NCI-H2227 (cell line): Measurements from ENCODE around the gene KCNMA1.

ENCODE experiments used
- DNase-seq: peaks from one replicate; lab custom pipeline; 2025; ENCODE audit not compliant: unreplicated experiment; lab: John Stamatoyannopoulos, UW

KCNMA1 gene

DNA sequence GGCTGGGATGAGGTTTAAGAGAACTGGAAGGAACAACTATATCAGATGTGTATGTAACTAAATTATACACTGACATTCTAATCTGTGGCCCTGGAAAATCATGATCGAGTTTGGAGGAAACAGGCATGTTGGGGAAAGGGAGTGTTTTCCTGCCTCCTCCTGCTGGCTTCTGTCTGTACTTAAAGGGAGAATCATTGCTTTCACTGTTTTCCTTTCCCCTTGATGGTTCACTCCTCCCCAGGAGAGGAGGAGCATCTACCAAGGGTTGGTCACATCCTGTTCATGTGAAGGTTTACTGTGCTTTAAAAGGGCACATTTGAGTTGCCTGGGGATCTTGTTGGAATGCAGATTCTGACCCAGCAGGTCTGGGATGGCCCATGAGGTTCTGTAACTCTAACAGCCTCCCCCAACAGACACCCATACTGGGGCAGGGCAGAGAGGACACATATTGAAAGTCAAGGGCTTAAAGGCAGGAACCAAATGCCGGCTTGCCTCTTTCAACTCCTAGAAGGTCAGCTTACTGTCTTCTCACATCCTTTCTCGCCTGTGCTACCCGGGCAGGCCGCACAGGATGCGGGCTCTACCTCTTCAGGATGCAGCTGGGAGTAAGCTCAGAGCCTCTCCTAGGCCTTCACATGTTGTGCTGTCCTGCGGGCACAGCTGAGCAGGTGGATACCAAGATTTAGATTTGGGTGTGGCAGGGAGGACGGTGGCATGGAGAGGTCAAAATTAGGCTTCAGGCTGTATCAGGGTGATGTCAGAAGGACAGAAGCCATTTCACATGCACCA is 694.8 kb downstream of the KCNMA1 start:
- no peak for DNase-seq

DNA sequence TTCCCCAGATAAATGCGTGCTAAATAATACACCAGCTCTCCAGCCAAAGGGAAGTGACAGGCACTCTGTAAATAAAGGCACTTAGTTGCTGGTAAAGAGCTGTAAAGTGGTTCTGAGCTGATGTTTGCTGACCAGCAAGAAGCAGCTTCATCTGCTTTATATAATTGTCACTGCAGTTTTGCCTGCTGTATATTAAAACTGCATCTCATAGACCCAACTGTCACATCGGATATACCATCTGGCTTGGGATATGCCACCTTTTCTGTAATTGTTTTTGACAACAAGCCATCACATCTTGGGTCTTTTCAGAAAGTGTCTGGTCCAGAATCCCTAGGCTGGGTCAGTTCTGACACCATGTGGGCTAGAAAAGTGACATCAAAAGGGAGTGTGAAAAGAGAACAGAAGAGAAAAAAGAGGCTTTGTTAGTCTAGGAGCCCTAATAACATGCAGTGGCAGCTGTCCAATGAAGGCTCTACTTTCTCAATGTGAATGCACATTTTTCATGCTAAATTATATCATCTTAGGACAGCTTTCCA is 697.6 kb downstream of the KCNMA1 start:
- peak; percentile 52 for DNase-seq

DNA sequence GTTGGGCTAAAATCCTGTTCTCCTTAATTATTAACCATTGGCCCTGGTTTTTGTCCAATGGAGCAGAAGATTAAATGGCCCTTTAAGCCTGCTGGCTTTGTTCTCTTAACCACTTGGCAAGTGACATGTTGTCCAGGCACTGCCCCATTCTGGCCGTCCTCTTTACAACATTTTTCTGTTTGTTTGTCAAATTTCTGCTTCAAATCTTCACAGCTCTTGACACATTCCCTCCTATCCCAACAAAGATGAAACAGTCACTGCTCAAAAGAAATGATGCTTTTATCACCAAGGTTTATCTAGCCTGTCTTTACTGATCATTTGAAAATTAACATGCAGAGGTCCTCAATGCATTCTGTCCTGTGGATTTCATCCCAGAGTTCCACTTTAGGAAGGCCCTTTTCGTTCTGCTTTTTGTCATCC is 700.4 kb downstream of the KCNMA1 start:
- DNase-seq = no peak

DNA sequence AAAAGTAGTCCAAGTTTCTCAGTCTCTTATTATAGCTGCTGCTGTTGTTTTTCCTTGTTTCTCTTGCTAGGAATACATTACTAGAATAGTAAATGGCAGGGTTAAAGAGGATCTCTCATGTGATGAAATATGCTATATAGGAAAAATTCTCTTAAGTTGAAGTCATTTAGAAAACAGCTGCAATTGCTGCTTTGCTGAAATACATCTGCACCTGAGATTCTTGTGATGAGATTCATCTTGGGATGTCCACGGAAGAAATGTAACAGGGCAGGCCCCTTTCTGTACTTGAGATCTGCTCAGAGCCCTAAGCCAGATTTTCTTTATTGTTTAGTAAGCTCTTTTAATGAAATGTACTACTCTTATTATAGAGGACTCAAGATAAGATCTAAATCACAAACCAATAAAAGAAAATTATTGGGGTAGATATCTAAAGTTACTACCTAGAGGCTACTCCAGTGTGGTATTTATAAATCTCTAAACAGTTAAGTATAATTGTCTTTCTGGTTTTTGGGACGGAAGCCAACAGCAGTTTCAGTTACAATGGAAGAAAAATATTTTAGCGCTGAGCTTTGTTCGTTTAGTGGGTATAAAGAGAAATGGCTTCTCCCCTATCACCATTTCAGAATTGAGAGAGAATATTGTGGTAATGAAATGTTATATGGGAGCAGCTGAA is 701.5 kb downstream of the KCNMA1 start:
- DNase-seq = peak; percentile 15

DNA sequence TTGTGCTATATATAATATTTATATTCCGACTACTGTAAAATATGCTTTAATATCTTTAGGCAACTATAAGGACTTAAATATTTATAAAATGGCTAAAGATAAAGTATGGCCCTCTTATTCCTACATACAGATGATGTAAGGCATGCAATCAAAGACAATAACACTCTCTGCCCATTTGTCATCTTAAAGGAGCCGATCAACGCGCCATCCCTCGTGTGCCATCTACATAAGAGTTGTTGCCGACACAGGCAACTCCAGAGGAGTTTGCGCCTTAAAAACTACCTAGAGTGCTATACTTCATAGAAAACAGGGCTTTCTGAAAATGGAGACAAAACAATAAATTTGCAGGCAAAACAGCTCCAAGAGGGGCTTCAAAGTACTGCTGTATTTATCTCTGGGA is 709.0 kb downstream of the KCNMA1 start:
- DNase-seq = no peak

DNA sequence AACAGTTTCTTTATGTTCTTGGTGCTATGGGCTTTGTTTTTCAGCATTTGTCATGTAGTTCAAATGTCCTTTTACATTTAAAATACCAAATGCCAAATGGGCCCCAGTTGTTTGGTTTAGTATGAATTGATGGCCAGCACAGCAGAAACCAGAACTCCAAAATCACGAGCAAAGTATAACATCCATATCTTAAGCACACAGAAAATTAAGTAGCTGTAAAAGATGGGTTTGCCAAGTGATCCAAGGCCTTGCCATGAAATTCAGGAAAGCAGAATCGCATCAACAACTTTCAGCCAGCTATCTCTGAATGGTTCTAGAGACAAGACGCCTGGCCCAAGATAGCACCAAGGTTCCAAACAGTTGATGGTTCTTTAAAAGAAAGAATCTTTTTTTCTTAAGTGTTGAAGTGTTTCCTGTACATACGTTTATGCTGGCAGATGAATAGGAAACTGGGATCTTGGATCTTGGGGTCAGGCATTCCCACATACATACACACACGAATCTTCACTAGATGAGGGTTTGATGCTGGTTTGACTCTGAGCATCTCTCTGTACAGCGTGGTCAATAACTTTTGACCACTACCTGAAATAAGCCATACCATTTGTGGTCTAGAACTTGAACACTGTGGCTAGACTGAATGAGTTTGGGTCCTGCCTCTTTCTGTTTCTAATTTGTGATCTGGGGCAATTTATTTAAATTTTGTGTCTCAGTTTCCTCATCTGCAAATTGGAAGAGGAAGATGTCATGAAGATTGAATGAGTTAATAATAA is 711.8 kb downstream of the KCNMA1 start:
- DNase-seq = no peak

DNA sequence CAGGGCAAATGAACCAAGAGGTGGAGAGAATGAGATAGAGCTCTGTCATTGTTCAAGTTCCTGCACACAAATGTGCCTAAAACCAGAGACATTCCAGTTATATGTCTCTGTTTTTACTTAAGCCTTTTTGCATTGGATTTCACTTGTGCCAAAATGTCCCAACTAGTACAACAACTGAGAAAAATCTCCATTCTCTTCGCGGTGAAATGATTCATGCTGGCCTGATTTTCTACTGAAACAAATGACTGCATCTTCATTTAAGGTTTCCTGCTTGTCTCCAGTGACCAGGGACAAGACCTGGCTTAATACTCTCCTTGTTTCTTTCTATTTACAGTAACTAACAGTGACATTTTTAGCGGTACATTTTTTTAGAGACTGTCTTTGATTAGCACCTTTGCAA is 714.9 kb downstream of the KCNMA1 start:
- no peak for DNase-seq

DNA sequence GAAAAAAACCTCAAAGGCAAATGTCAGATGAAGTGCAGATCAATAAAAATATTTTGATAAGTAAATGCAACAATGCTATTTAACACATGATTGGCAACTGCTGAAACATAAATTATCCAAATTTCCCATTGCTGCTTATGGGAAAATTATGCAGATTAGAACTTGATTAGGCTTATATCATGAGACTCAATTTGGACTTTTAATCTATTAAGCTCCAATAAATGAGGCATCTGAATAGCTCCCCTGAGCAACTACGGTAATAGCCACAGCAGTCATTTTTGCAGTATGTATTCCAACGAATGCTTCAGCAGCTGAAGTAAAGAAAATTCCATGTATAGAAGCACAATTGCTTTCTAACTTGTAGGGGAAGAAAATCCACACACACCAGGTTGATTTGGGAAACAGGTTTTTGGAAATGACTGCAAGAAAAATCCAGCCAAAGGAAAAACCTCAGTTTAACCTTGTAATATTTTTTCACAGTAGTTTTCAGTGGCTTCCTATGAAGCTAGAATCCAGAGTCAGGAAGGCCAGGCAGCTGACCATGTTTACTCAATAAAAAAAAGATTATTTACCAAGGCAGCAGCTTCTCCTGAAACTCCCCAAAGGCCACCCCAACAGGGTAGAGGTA is 716.1 kb downstream of the KCNMA1 start:
- no peak for DNase-seq

DNA sequence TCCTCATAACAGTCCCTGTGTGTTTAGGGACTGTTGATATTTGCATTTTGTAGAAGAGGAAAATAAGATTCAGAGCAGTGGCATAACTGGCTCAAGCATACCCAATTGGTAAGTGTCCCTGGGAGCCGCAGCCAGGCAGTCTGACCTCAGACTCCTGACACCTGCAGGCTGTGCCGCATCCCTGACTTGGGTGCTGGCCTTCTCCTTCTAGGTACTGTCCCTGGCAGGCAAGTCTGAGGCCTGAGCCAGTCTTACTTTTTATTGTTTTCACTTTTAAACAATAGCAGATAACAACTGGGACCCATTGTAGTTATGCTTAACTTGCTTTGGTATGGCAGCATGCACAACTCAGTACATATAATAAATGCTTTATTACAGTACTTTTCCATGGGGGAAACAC is 717.0 kb downstream of the KCNMA1 start:
- no peak for DNase-seq

DNA sequence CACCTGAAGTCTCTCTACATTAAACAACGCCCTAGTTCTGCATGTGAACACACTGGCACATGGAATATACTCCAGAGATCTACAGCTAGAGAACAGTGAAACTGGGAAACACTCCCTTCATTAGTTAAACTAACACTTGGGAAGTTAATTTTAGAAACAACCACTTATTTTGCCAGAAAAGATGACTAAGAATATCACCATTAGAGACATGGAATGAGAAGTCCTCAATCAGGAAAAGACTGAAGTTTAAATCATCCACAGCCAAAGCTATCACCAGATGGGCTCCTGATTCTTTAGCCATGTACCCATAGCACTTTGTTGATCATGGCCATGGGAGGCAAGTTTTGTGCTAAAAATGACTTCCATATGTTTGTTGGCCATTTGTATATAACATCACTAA is 719.5 kb downstream of the KCNMA1 start:
- no peak for DNase-seq

DNA sequence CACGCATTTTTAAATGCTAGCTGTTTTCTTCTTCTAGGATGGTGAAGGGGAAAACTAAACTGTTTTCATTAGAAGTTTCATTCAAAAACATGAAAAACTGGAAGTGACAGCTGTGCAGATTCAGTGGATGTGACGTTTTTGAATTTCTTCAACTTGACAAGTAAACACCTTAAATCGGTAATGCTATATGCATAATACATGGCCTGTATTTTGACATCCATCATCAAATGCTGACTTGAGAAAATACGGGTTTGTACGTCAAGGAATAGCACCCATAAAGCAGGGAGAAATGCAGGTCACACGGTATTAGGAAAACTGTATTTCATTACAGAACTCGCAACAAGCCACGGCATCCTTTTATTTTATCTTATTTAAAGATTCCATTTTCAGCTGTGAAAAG is 720.5 kb downstream of the KCNMA1 start:
- DNase-seq = no peak

DNA sequence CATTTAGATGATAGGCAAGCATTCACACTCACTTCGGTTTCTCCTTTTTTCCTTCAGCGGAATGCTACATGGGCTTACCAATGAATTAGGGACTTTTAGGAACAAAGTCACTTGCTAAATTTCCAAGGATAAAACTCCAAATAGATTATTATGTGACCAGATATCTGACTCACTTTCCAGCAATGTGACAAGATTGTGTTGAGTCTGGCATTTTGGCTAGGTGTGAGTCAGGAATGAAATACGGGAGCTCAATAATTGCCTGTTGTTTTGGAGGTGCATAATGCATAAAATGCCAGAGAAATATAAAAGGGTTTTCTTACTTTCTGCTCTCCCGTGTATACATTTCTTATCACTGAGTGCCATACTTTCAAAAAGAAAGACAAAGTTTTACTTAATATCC is 721.1 kb downstream of the KCNMA1 start:
- DNase-seq = no peak

DNA sequence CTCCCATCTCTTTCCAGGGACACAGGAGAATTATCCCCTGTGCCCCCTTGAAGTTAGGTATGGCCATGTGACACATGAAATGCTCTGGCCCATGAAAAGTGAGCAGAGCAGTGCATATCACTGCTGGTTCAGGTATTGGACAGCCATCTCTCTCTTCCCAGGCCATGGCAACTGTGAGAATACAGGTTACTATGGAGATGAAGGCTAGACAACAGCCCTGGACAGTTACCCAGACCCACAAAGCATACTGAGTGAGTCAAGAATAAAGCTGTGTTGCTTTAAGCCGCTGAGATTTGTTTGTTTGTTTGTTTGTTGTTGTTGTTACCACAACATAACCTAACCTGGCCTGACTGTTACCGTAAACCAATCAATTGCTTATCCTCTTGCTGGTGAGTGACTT is 722.3 kb downstream of the KCNMA1 start:
- DNase-seq = no peak

DNA sequence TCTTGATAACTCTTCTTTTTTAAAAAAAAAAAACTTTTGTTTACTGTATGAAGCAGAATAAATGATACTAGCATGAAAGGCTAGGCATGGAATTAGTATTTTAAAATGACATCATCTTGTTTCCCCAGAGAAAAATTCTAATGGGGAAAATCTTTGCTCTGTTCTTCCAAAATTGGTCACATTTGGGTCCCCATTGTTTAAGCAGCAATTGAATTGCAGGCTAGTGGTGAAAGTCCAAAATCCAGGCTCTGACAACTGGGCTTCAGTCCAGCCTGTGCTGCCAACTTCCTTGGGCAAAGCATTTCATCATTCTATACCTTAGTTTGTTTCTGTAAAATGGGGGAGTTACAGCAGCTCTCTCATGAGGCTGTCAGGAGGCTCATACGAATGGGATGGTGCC is 726.4 kb downstream of the KCNMA1 start:
- DNase-seq = no peak

DNA sequence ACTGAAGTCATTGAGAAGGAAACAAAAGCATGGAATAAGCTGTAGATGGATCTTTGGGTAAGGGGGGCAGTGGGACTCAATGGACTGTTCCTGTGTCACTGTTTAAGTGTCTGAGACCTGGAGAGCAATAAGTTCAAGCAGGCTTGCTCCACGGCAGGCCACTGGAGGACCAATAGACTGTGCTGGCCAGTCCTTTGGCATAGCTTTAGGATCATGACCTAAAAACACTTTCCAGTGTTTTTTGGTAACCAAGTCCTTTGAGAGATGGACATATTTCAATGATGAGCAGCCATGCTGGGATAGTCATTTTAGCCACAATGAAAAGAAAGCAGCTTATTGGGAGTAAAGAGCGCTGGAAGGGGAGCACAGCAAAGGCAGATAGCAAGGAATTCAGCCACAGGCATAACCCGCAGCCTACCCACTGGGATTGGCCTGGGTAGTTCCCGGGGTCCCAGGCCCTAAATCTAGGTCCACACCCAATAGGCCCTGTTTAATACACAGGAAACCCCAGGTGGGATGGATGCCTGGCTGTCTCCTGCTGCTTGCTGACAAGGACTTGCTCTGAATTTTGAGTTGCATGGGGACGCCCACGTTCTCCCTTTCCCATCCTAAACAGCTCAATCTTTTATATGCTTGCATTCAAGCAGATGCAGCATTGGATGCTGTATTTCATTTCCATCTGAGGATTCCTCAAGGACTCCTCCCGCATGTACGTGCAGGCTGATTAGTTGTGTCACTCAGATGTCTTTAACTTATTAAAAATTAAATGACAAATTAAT is 727.2 kb downstream of the KCNMA1 start:
- no peak for DNase-seq

DNA sequence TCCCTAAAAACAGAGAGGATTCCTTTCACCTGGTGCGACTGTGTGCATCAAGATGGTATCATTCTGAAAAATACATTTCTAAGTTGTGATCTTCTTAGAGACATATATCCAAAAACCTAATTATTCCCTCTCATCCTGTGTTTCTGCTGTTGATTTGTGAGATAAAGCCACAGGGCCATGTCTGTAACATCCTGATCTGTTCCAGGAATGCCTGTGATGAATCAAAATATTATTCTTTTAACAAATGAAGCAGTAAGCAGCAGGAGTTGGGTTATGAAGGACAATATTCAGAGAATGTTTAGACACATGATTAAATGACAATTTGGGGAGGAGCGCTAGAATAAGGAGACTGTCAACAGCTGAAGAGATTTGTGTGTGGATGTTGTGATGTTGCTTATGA is 731.4 kb downstream of the KCNMA1 start:
- no peak for DNase-seq

DNA sequence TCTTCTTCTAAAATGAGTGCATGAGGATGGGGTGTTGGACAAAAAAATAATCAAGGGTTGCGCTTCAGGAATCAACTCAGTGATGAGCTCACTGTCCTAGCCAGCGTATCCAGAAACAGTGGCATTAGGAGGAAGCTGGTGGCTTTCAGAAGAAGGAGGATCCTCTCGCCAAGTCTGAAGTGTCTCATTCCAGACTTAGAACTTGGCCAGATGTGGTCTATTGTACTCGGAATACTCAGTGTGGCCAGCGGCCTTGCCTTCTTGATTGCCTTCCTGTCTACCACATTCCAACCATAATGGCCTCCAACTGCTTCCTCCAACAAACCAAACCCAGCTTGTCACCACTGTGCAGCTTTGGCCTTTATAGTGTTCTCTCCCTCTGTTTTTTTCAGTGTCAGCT is 732.4 kb downstream of the KCNMA1 start:
- no peak for DNase-seq

DNA sequence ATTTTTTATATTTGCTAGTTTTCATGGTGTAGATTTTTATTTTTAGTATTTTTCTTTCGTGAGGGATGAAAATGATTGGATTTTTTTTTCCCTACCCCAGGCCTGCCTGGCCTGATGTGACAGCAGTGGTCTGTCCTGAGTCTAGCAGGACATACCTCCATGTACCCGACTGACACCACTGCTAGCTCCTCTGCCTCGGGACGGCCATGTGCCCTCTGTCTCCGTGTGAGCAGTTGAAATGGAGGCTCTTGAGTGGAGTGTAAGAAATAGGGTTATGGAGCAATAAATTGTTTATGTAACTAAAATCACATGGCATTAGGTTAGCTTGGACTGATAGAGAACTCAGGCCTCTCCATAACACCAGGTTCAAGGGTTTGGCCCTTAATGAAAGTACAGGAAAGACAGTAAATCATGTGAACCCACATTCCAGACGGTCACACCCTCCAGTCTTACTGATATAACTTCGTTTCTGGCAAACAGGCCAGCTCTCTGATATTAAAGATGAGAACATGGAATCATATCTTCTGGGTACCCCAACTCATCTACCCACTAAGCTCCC is 734.1 kb downstream of the KCNMA1 start:
- no peak for DNase-seq

DNA sequence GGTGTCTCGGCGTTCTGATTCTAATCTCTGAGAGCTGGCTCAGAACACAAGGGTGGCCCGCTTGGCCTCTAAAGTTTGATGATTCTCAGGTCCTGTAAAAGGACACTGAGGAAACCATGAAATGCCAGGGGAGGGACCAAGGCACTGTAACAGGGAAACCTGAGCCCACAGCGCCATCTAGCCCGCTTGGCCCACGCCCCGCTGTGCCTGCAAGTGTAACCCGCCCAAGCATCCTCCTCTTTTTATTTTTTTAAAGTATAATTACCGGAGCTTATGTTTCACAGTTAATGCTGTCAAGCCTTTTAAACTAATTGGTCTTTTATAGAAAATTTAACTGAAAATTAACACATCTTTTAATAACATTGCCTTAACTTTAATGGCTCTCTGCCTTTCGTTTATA is 734.7 kb downstream of the KCNMA1 start:
- DNase-seq = no peak

DNA sequence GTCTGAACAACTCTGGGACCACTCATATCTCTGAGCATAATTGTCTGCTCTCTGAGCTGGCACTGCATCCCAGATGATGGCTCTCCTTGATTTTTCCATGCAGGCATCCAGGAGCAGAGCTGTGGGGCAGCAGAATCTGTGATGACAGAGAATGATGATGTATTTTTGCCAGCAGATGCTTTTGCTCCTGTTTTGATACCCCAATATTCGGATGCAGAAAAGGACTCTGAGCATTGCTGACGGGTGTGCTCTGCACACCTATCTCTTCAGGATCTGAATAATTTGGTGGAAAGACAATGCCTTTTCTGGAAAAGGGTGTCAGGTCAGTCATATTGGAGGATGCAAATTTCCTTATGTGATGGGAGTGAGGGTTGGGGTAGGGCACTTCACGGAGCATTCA is 735.9 kb downstream of the KCNMA1 start:
- no peak for DNase-seq
